ENCODE measurements around the gene VNN1.
"Not testable (repeated sequence)": the region's sequence is repeated elsewhere in the genome, so short reads cannot be mapped to it uniquely, and the experiment has no call there.

VNN1 gene

GRCh38 chr6:132669690-132670291 lies 44.1 kb downstream of the VNN1 start:
- DNase-seq: no peak

- DNase-seq: no peak
These were observed 47.7 kb downstream of the VNN1 start for GRCh38 chr6:132666118-132666517.

- no peak for DNase-seq
These were observed 49.4 kb downstream of the VNN1 start for GRCh38 chr6:132664309-132665034.

GRCh38 chr6:132663661-132664060 lies 50.2 kb downstream of the VNN1 start:
- DNase-seq: no peak

- no peak for DNase-seq
These were observed 51.9 kb downstream of the VNN1 start for GRCh38 chr6:132661906-132662305.

- DNase-seq: no peak
These were observed 54.8 kb downstream of the VNN1 start, which contains the start of gene TAAR1 for GRCh38 chr6:132659082-132659481. Gene TAAR1, minus strand, starts transcription at chr6:132659182. Its CDS starts 13,179 bp downstream, at chr6:132646003.

- DNase-seq: no peak
These were observed 62.8 kb downstream of the VNN1 start for GRCh38 chr6:132651062-132651461.

- DNase-seq: no peak
These were observed 63.4 kb downstream of the VNN1 start for GRCh38 chr6:132650429-132650828.

GRCh38 chr6:132648828-132649227 lies 65.0 kb downstream of the VNN1 start:
- DNase-seq: no peak

- no peak for DNase-seq
These were observed 65.5 kb downstream of the VNN1 start for GRCh38 chr6:132648356-132648755.

- no peak for DNase-seq
These were observed 70.3 kb downstream of the VNN1 start for GRCh38 chr6:132643547-132643946.

- not testable (repeated sequence) for DNase-seq
These were observed 76.7 kb downstream of the VNN1 start for GRCh38 chr6:132637135-132637534.

- not testable (repeated sequence) for DNase-seq
These were observed 77.9 kb downstream of the VNN1 start for GRCh38 chr6:132635906-132636305.

GRCh38 chr6:132635288-132635687 lies 78.6 kb downstream of the VNN1 start:
- not testable (repeated sequence) for DNase-seq

- DNase-seq: no peak
These were observed 79.1 kb downstream of the VNN1 start for GRCh38 chr6:132634796-132635195.

- DNase-seq: no peak
These were observed 80.5 kb downstream of the VNN1 start for GRCh38 chr6:132633362-132633761.
